IMR-90 (cell line): ENCODE results near the gene GAB1.

Source experiments
- BHLHE40 ChIP-seq: fragments of 150-350 bp; IDR thresholded peaks from 2 replicates; pipeline ENCODE4 v1.6.1; 2016; ENCODE audit warnings: mild to moderate bottlenecking, low read depth, low read length
- CTCF ChIP-seq: conservative IDR thresholded peaks from 2 replicates; pipeline ENCODE4 v1.5.1; 2012; ENCODE audit warnings: mild to moderate bottlenecking, low read depth, low read length, improper control_type of control experiment
- MXI1 ChIP-seq: IDR thresholded peaks from 2 replicates; pipeline ENCODE4 v1.6.1; 2012; ENCODE audit warnings: low read depth, mild to moderate bottlenecking, low read length, moderate library complexity, borderline replicate concordance
- POLR2A ChIP-seq: IDR thresholded peaks from 2 replicates; pipeline ENCODE4 v1.6.1; 2012; ENCODE audit warnings: mild to moderate bottlenecking, low read depth, low read length
- RAD21 ChIP-seq: IDR thresholded peaks from 2 replicates; pipeline ENCODE4 v1.6.1; 2012; ENCODE audit warnings: low read length, improper control_type of control experiment
- SMC3 ChIP-seq: fragments of 150-350 bp; IDR thresholded peaks from 2 replicates; pipeline ENCODE4 v1.6.1; 2016; ENCODE audit warnings: low read depth, mild to moderate bottlenecking, antibody characterized with exemption, low read length, moderate library complexity

GRCh38 chr4:143396695-143397094 is 60.0 kb downstream of the GAB1 start:
- no peak for TF ChIP-seq BHLHE40
- TF ChIP-seq CTCF, result peak; percentile 30
- TF ChIP-seq SMC3, result no peak
- no peak for TF ChIP-seq MXI1
- no peak; the same call in 1 of the 2 replicates for TF ChIP-seq RAD21
- TF ChIP-seq POLR2A, result no peak
